Neural crest cell (in vitro differentiated cells): Measurements from ENCODE around the gene PHF23. TPM values are rescaled to one million over a fixed set of nuclear protein-coding genes. Genes with fewer than 3 reads are reported as not detected.

Experiments used
- DNase-seq: peaks from one replicate; pipeline ENCODE4 v3.0.0; 2021; ENCODE audit warnings: low read depth, mixed read lengths, low spot score
- H3K27ac Mint-ChIP-seq: one replicate; pipeline ENCODE4 v1.8.0; 2021; ENCODE audit warnings: mild to moderate bottlenecking, mixed read lengths; ENCODE audit not compliant: unreplicated experiment
- H3K27me3 Mint-ChIP-seq: 2 replicates; pipeline ENCODE4 v1.8.0; 2021; ENCODE audit warnings: low read depth, mild to moderate bottlenecking, mixed read lengths
- H3K36me3 Mint-ChIP-seq: 2 replicates; pipeline ENCODE4 v1.8.0; 2021; ENCODE audit warnings: low read depth, mild to moderate bottlenecking, mixed read lengths
- H3K4me1 Mint-ChIP-seq: 2 replicates; pipeline ENCODE4 v1.8.0; 2021; ENCODE audit warnings: mixed read lengths
- H3K4me3 Mint-ChIP-seq: one replicate; pipeline ENCODE4 v1.8.0; 2021; ENCODE audit warnings: mild to moderate bottlenecking, mixed read lengths
- H3K9me3 Mint-ChIP-seq: 2 replicates; pipeline ENCODE4 v1.8.0; 2021; ENCODE audit warnings: mixed read lengths
- CTCF ChIP-seq: fragments of 200-600 bp; sonication (generic); conservative IDR thresholded peaks from 2 replicates; pipeline ENCODE4 v1.5.0; 2021; ENCODE audit warnings: antibody characterized with exemption, mild to moderate bottlenecking
- total RNA-seq: library from RNA; stranded (reverse); gene quantifications from 2 replicates; pipeline ENCODE4 v1.2.1, GENCODE V29; 2021

The PHF23 gene
- total RNA-seq, 1 donor from 2014 or later: 75.2 TPM

DNA sequence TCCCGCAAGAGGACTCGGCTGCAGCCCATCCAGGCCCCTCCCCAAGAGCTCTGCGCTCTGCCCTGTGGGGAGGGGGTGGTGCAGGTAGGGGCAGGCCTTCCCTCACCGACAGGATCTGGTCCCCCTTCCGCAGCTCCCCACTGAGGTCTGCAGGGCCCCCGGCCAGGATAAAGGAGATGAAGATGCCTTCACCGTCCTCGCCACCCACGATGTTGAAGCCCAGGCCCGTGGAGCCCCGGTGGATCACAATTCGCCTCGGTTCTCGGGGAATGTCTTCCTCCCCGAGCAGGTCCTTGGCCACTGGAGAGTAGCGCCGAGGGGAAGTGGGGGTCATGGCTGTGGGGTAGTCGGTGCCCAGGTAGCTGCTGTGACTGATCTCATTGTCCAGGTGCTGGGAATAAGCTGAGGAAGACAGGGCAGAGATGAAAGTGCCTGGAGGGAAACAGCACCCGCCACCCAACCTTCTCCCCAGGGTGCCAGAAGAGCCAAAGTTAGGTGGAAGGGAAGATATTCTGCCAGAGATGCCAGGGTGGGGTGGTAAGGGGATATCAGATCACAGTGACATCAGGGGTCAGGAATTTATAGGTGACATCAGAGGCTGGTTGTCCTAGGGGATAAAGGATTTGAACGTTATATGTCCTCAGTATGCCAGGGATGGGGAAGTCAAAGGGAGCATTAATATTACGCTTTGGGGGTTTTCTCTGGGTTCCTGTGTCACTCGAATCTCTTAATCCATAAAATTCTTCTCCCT lies 42.4 kb downstream of the PHF23 start:
- H3K27ac Mint-ChIP-seq: peak overlapping the region; percentile 43
- no peak for TF ChIP-seq CTCF
- no peak for DNase-seq
- H3K36me3 Mint-ChIP-seq: peaks cover 3% of the 10 kb centered on the region
- H3K4me1 Mint-ChIP-seq: no peaks in the 10 kb centered on the region
- no peaks in the 10 kb centered on the region for H3K27me3 Mint-ChIP-seq
- no peak overlapping the region for H3K4me3 Mint-ChIP-seq
- H3K9me3 Mint-ChIP-seq: no peaks in the 10 kb centered on the region

DNA sequence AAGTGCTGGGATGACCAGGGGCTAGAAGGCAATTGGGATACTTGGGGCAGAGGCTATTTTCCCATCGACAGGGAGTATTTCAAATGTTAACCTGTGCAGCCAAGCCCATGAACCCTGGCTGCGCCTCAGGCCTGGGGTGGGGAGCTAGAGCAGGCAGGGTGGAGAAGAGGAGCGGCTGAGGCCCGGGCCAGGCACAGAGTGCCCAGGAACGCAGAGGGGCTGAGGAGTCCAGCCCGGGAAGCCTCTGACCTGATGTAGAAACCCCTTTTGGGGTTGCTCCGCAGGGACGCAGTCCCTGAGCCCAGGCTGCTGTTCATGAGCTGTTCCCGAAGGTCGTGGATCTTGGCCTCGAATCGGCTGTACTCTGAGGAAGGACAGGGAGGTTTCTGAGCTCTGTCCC lies 43.3 kb downstream of the PHF23 start:
- DNase-seq: no peak
- Mint-ChIP-seq H3K9me3 (no peaks in the 10 kb centered on the region), H3K4me3 (no peak overlapping the region), H3K27ac (no peak overlapping the region), H3K36me3 (peaks cover under 1% of the 10 kb centered on the region), H3K27me3 (no peaks in the 10 kb centered on the region), H3K4me1 (no peaks in the 10 kb centered on the region)
- TF ChIP-seq CTCF: no peak

- no peak for DNase-seq
- TF ChIP-seq CTCF: no peak
- no peaks in the 10 kb centered on the region for H3K36me3 Mint-ChIP-seq
- no peaks in the 10 kb centered on the region for H3K27me3 Mint-ChIP-seq
- no peaks in the 10 kb centered on the region for H3K4me1 Mint-ChIP-seq
- H3K4me3 Mint-ChIP-seq: no peak overlapping the region
- H3K27ac Mint-ChIP-seq: peak overlapping the region; percentile 81
- no peaks in the 10 kb centered on the region for H3K9me3 Mint-ChIP-seq
Measured at GRCh38 chr17:7192271-7192937, 46.9 kb downstream of the PHF23 start.

- no peaks in the 10 kb centered on the region for H3K9me3 Mint-ChIP-seq
- peaks cover under 1% of the 10 kb centered on the region for H3K4me1 Mint-ChIP-seq
- H3K27me3 Mint-ChIP-seq: no peaks in the 10 kb centered on the region
- DNase-seq: peak; percentile 48
- TF ChIP-seq CTCF: no peak
- H3K27ac Mint-ChIP-seq: peak overlapping the region; percentile 47
- peak overlapping the region; percentile 49 for H3K4me3 Mint-ChIP-seq
- peaks cover under 1% of the 10 kb centered on the region for H3K36me3 Mint-ChIP-seq
Measured at GRCh38 chr17:7191571-7192270, 47.5 kb downstream of the PHF23 start.

GRCh38 chr17:7191069-7191468 lies 48.2 kb downstream of the PHF23 start:
- no peak for DNase-seq
- Mint-ChIP-seq H3K36me3 (peaks cover 6% of the 10 kb centered on the region), H3K4me1 (peaks cover 6% of the 10 kb centered on the region), H3K9me3 (no peaks in the 10 kb centered on the region), H3K27me3 (no peaks in the 10 kb centered on the region), H3K27ac (no peak overlapping the region), H3K4me3 (no peak overlapping the region)
- no peak for TF ChIP-seq CTCF
